H1 (cell line): ENCODE data around the gene RPS6KC1. TPM values are rescaled to one million over a fixed set of nuclear protein-coding genes. Genes with fewer than 3 reads are reported as not detected.

Experiments
- CTCF ChIA-PET: fragments of 300-600 bp; sonication (Branson Sonifier 250); formaldehyde crosslinking; loops from one replicate; lab custom pipeline; 2021; ENCODE audit not compliant: partially characterized antibody; lab: Charles Lee
- POLR2A ChIA-PET: fragments of 300-600 bp; sonication (Branson Sonifier 250); formaldehyde crosslinking; loops from one replicate; lab custom pipeline; 2021; ENCODE audit warnings: inconsistent platforms; ENCODE audit not compliant: partially characterized antibody; lab: Charles Lee
- DNase-seq, 2 experiments: peaks; one replicate each; pipeline versions ENCODE4 v3.0.0 to v3.0.0-alpha.2; 2010 to 2022; ENCODE audit warnings: low spot score in 2 of 2, low read depth in 1 of 2, mixed read lengths in 1 of 2
- FAIRE-seq: peaks from 2 replicates; lab custom pipeline; 2011; peaks lifted over from hg19 to GRCh38; lab: Jason Lieb, UNC
- H2AFZ ChIP-seq: 2 replicates; pipeline ENCODE4 v1.8.1; 2012; ENCODE audit warnings: low read length, inconsistent platforms
- H2AK5ac ChIP-seq: 2 replicates; pipeline ENCODE4 v1.6.1; 2013; ENCODE audit warnings: low read depth, low read length
- H2BK120ac ChIP-seq: replicated peaks from 2 replicates; pipeline ENCODE3; 2013; ENCODE audit warnings: low read depth, low read length, inconsistent platforms
- H2BK12ac ChIP-seq: 2 replicates; pipeline ENCODE4 v1.6.1; 2013; ENCODE audit warnings: low read depth, low read length
- H2BK15ac ChIP-seq: 2 replicates; pipeline ENCODE4 v1.6.1; 2013; ENCODE audit warnings: low read length
- H2BK20ac ChIP-seq: 2 replicates; pipeline ENCODE4 v1.6.1; 2013; ENCODE audit warnings: low read length
- H2BK5ac ChIP-seq: 2 replicates; pipeline ENCODE4 v1.6.1; 2013; ENCODE audit warnings: low read depth, low read length
- H3K14ac ChIP-seq: 2 replicates; pipeline ENCODE4 v1.6.1; 2013; ENCODE audit warnings: inconsistent platforms; ENCODE audit not compliant: insufficient read length
- H3K18ac ChIP-seq: 2 replicates; pipeline ENCODE4 v1.6.1; 2013; ENCODE audit warnings: low read length; ENCODE audit errors: extremely low read depth
- H3K23ac ChIP-seq: 2 replicates; pipeline ENCODE4 v1.6.1; 2013; ENCODE audit warnings: inconsistent platforms; ENCODE audit not compliant: insufficient read length
- H3K23me2 ChIP-seq: 2 replicates; pipeline ENCODE4 v1.6.1; 2013; ENCODE audit warnings: low read depth, low read length
- H3K27ac ChIP-seq: 2 replicates; pipeline ENCODE4 v1.6.1; 2011; ENCODE audit warnings: low read depth, low read length, inconsistent platforms
- H3K27me3 ChIP-seq, 4 experiments: replicated peaks in 1 of 4; 1 replicate in 1 of 4; 2 replicates in 3 of 4; pipeline versions ENCODE4 v1.6.1 to v1.8.1; 2011 to 2013; ENCODE audit warnings: low read length in 3 of 4, mild to moderate bottlenecking in 3 of 4, inconsistent platforms in 2 of 4, mixed read lengths in 2 of 4, moderate library complexity in 1 of 4; ENCODE audit not compliant: control insufficient read depth in 3 of 4, insufficient read depth in 3 of 4; ENCODE audit errors: extremely low read depth in 1 of 4
- H3K36me3 ChIP-seq, 4 experiments: 2 replicates each; pipeline versions ENCODE4 v1.6.1 to v1.8.1; 2011 to 2013; ENCODE audit warnings: mild to moderate bottlenecking in 4 of 4, low read length in 3 of 4, moderate library complexity in 2 of 4, control low read depth in 1 of 4, inconsistent platforms in 1 of 4; ENCODE audit not compliant: insufficient read depth in 4 of 4, control insufficient read depth in 2 of 4
- H3K4ac ChIP-seq: replicated peaks from 2 replicates; pipeline ENCODE3; 2013; ENCODE audit warnings: low read length, low read depth, mixed read lengths, inconsistent platforms; ENCODE audit not compliant: insufficient read length
- H3K4me1 ChIP-seq, 4 experiments: replicated peaks in 1 of 4; 1 replicate in 1 of 4; 2 replicates in 3 of 4; pipeline versions ENCODE4 v1.6.1 to v1.8.1; 2011 to 2013; ENCODE audit warnings: low read length in 3 of 4, inconsistent platforms in 2 of 4, mixed read lengths in 1 of 4; ENCODE audit not compliant: insufficient read depth in 4 of 4, control insufficient read depth in 3 of 4
- H3K4me2 ChIP-seq, 2 experiments: 2 replicates each; pipeline versions ENCODE4 v1.6.1 to v1.8.1; 2011 to 2013; ENCODE audit warnings: low read depth in 2 of 2, low read length in 2 of 2, control low read depth in 1 of 2, inconsistent platforms in 1 of 2, mild to moderate bottlenecking in 1 of 2; ENCODE audit not compliant: insufficient read depth in 1 of 2
- H3K4me3 ChIP-seq, 4 experiments: fragments of 200-600, 300-600 bp in 1 of 4; sonication (generic), shearing (Covaris generic), sonication (Bioruptor Twin) in 1 of 4; 2 replicates each; pipeline versions ENCODE4 v1.5.1 to v1.8.1; 2011 to 2016; ENCODE audit warnings: low read length in 4 of 4, low read depth in 3 of 4, control low read depth in 2 of 4, inconsistent platforms in 2 of 4, mild to moderate bottlenecking in 2 of 4, mixed read lengths in 1 of 4, moderate library complexity in 1 of 4; ENCODE audit not compliant: insufficient read depth in 2 of 4; ENCODE audit errors: extremely low read depth in 1 of 4
- H3K56ac ChIP-seq: replicated peaks from 2 replicates; pipeline ENCODE3; 2013; ENCODE audit warnings: low read depth, mild to moderate bottlenecking, mixed read lengths, low read length, inconsistent platforms; ENCODE audit not compliant: insufficient read length
- H3K79me1 ChIP-seq: 2 replicates; pipeline ENCODE4 v1.6.1; 2013; ENCODE audit warnings: low read depth, low read length, control low read depth
- H3K79me2 ChIP-seq, 2 experiments: 2 replicates each; pipeline versions ENCODE4 v1.6.1 to v1.8.1; 2012 to 2013; ENCODE audit warnings: low read length in 2 of 2, mild to moderate bottlenecking in 2 of 2, inconsistent platforms in 1 of 2; ENCODE audit not compliant: insufficient read depth in 2 of 2, control insufficient read depth in 1 of 2
- H3K9ac ChIP-seq, 4 experiments: replicated peaks in 1 of 4; 1 replicate in 1 of 4; 2 replicates in 3 of 4; pipeline versions ENCODE4 v1.6.1 to v1.8.1; 2011 to 2013; ENCODE audit warnings: low read depth in 3 of 4, low read length in 3 of 4, control low read depth in 2 of 4, mild to moderate bottlenecking in 2 of 4, moderate library complexity in 2 of 4, inconsistent platforms in 1 of 4; ENCODE audit errors: extremely low read depth in 1 of 4
- H3K9me3 ChIP-seq, 2 experiments: 2 replicates each; pipeline versions ENCODE4 v1.6.1 to v1.8.1; 2012 to 2013; ENCODE audit warnings: mild to moderate bottlenecking in 2 of 2, moderate library complexity in 2 of 2, control low read depth in 1 of 2, inconsistent platforms in 1 of 2, low read depth in 1 of 2, low read length in 1 of 2, mixed read lengths in 1 of 2; ENCODE audit not compliant: insufficient read depth in 2 of 2
- H4K20me1 ChIP-seq, 2 experiments: replicated peaks in 1 of 2; 2 replicates each; pipeline versions ENCODE3 to v1.8.1; 2011 to 2013; ENCODE audit warnings: inconsistent platforms in 2 of 2, low read length in 2 of 2, mild to moderate bottlenecking in 1 of 2; ENCODE audit not compliant: insufficient read depth in 2 of 2, control insufficient read depth in 1 of 2
- H4K5ac ChIP-seq: 2 replicates; pipeline ENCODE4 v1.6.1; 2013; ENCODE audit warnings: low read length, low read depth, mixed read lengths, inconsistent platforms; ENCODE audit not compliant: insufficient read length
- H4K8ac ChIP-seq: 2 replicates; pipeline ENCODE4 v1.8.0; 2013; ENCODE audit warnings: mild to moderate bottlenecking, moderate library complexity, low read length, inconsistent platforms; ENCODE audit not compliant: insufficient read depth; ENCODE audit errors: extremely low read depth
- H4K91ac ChIP-seq: replicated peaks from 2 replicates; pipeline ENCODE3; 2013; ENCODE audit warnings: low read length, mixed read lengths, inconsistent platforms; ENCODE audit not compliant: insufficient read length
- EP300 ChIP-seq, 2 experiments: IDR thresholded peaks; 1 replicate in 1 of 2; 2 replicates in 1 of 2; pipeline ENCODE4 v1.6.1; 2011 to 2012; ENCODE audit warnings: low read depth in 2 of 2, low read length in 2 of 2, mild to moderate bottlenecking in 2 of 2, borderline replicate concordance in 1 of 2, inconsistent platforms in 1 of 2, moderate library complexity in 1 of 2
- NRF1 ChIP-seq: IDR thresholded peaks from 2 replicates; pipeline ENCODE4 v1.6.1; 2011; ENCODE audit warnings: mild to moderate bottlenecking, low read depth, low read length, improper control_type of control experiment
- POLR2A ChIP-seq, 2 experiments: IDR thresholded peaks; 1 replicate in 1 of 2; 2 replicates in 1 of 2; pipeline ENCODE4 v1.6.1; 2011; ENCODE audit warnings: low read depth in 2 of 2, low read length in 2 of 2, mild to moderate bottlenecking in 2 of 2; ENCODE audit errors: control extremely low read depth in 1 of 2
- TAF1 ChIP-seq: IDR thresholded peaks from 2 replicates; pipeline ENCODE4 v1.6.1; 2011; ENCODE audit warnings: mild to moderate bottlenecking, low read depth, low read length
- polyA plus RNA-seq, 7 experiments: library from polyadenylated mRNA; depleted of rRNA in 3 of 7; stranded (reverse) in 5 of 7; unstranded in 2 of 7; fragments of >200 nt in 5 of 7; fragments of 200-250 nt in 2 of 7; gene quantifications; 1 replicate in 5 of 7; 2 replicates in 1 of 7; 4 replicates in 1 of 7; pipeline versions ENCODE4 v1.2.1 to v1.2.3, GENCODE V29; 2011 to 2013; ENCODE audit warnings: missing spikeins in 2 of 7, mixed read lengths in 2 of 7
- total RNA-seq: library from RNA; stranded (reverse); fragmentation: NEBNext Ultra II Directional; extraction: Animal tissue kit (Norgen Biotek cat#: 25700); gene quantifications from 2 replicates; pipeline ENCODE4 v1.2.1, GENCODE V29; 2021

The RPS6KC1 gene
- total and polyA plus RNA-seq, 2 of the 8 experiments (the other 6 are each of a cell fraction or from before 2014, with no cell fraction given), result 4.9 to 17.6 TPM

DNA sequence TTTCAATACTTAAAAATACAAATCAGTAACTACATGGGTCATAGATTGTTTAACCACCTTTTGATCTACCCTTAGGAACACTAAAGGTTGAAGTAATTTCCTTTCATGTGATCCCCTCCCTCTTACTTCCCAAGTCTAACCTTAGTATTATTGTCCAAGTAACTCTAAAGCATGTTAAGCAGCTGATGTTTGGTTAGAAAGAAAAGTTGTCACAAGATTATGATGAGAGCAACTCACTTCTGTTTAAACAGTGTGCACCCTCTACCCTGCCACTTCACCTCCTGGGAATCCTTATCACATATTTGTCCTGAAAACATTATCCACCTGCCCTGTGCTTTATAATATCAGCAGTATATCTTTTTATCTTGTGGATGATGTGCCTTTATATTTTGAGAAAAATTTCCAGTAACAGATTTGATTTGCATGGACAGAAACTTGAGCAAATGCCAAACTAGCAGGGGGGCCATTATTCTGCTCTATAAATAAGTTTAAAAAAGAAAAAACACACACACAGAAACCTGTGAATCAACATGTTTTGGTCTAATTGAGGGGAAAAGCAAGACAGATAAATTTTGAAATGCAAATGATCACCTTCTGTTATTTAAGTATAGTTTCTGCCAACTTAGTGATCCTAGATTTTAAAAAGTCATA is 194.3 kb downstream of the RPS6KC1 start:
- Histone ChIP-seq H3K56ac (no peak overlapping the region), H4K5ac (no peak overlapping the region), H3K36me3 (peaks cover 0 to 3% (median 0%) of the 10 kb centered on the region in 4 experiments; a peak in 1 of 8 replicates), H3K27ac (no peak overlapping the region), H2AFZ (no peak overlapping the region), H3K4me3 (no peak overlapping the region), H2BK15ac (no peak overlapping the region), H3K4ac (no peak overlapping the region), H3K9ac (no peak overlapping the region), H3K79me1 (no peaks in the 10 kb centered on the region), H3K4me2 (no peak overlapping the region), H3K23me2 (no peaks in the 10 kb centered on the region), H4K8ac (no peak overlapping the region), H3K79me2 (no peaks in the 10 kb centered on the region), H3K9me3 (no peaks in the 10 kb centered on the region), H3K23ac (no peak overlapping the region), H3K18ac (no peak overlapping the region), H4K91ac (no peak overlapping the region), H2BK120ac (no peak overlapping the region), H3K27me3 (no peaks in the 10 kb centered on the region), H2AK5ac (no peak overlapping the region), H3K4me1 (peaks cover 0 to 7% (median 2%) of the 10 kb centered on the region in 4 experiments; a peak in 2 of 7 replicates), H2BK5ac (no peak overlapping the region), H2BK20ac (no peak overlapping the region), H4K20me1 (no peaks in the 10 kb centered on the region), H3K14ac (no peak overlapping the region), H2BK12ac (no peak overlapping the region)
- POLR2A ChIA-PET, result no interaction called here
- DNase-seq (no peak), FAIRE-seq (no peak)
- TF ChIP-seq EP300 (IDR thresholded peaks at IDR 0.05; ENCODE audit: borderline replicate concordance in 1 of 2, low read depth in 2 of 2, low read length in 2 of 2) (no peak), POLR2A (IDR thresholded peaks at IDR 0.05; ENCODE audit: control extremely low read depth in 1 of 2, low read depth in 2 of 2, low read length in 2 of 2) (no peak), NRF1 (no peak), TAF1 (no peak)
- CTCF ChIA-PET, result interaction anchor here (0.8 to 2.5 kb wide), 15 partner anchors 11 to 878 kb away, joined by 3 to 6 read pairs (median 3); no protein-coding TSS in a partner anchor
